Medulla oblongata (tissue), 1 donor: ENCODE measurements around the gene NCLN.
"Not testable (repeated sequence)": the region's sequence is repeated elsewhere in the genome, so short reads cannot be mapped to it uniquely, and the experiment has no call there.

Experiments used
- DNase-seq: peaks from one replicate; pipeline ENCODE4 v3.0.0-alpha.2; 2015; ENCODE audit errors: extremely low spot score

The NCLN gene, protein sequence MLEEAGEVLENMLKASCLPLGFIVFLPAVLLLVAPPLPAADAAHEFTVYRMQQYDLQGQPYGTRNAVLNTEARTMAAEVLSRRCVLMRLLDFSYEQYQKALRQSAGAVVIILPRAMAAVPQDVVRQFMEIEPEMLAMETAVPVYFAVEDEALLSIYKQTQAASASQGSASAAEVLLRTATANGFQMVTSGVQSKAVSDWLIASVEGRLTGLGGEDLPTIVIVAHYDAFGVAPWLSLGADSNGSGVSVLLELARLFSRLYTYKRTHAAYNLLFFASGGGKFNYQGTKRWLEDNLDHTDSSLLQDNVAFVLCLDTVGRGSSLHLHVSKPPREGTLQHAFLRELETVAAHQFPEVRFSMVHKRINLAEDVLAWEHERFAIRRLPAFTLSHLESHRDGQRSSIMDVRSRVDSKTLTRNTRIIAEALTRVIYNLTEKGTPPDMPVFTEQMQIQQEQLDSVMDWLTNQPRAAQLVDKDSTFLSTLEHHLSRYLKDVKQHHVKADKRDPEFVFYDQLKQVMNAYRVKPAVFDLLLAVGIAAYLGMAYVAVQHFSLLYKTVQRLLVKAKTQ

DNA sequence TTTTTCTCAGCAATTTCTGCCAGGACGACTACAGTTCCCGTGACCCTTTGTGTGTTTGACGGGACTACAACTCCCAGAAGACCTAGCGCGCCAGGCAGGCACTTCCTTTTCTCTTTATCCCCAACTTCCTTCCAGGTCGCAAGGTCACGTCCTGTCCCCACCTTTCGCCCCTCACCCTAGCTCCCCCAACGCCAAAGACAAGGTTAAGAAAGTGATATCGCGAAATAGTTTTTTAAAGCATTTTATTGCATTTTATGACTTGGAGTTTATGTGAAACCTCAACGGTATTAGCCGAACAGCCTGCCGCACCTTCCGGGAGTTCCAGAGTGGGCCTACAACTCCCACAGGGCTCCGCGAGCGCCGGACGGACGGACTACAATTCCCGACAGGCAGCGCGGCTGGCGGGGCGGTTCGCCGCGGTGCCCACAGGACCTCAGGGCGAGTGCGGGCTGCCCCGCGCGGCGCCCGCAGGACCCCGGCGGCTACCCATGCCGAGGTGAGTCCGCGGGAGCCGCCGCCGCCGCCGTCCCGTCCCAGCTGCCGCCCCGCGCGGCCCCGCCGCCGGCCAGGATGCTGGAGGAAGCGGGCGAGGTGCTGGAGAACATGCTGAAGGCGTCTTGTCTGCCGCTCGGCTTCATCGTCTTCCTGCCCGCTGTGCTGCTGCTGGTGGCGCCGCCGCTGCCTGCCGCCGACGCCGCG lies at the start of gene NCLN:
TSS of gene NCLN (plus strand) at position 470 of the 699 bp plus-strand sequence. CDS start at position 571, 101 bp downstream.
- peak; percentile 99 for DNase-seq

DNA sequence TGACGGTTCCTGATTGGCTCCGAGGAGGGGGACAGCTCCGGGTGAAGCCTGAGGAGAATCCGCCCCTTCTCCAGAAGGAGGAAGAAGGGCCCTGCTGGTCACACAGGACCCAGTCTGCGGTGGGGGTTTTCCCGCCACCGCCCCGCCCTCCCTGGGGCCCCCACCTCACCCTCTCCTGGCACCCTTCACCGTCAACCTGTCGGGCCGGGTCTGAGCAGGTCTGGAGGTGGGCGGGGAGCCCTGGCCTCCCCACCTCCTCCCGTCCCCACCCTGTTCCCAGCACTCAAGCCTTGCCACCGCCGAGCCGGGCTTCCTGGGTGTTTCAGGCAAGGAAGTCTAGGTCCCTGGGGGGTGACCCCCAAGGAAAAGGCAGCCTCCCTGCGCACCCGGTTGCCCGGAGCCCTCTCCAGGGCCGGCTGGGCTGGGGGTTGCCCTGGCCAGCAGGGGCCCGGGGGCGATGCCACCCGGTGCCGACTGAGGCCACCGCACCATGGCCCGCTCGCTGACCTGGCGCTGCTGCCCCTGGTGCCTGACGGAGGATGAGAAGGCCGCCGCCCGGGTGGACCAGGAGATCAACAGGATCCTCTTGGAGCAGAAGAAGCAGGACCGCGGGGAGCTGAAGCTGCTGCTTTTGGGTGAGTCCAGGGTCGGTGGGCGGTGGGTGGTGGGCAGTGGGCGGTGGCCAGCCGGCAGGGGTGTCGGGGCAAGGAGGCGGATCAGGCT lies 49.6 kb upstream of the NCLN start, which contains the start of gene GNA15:
TSS of gene GNA15 (plus strand) at position 73 of the 723 bp plus-strand sequence. CDS start at position 491, 418 bp downstream.
- peak; percentile 30 for DNase-seq

DNA sequence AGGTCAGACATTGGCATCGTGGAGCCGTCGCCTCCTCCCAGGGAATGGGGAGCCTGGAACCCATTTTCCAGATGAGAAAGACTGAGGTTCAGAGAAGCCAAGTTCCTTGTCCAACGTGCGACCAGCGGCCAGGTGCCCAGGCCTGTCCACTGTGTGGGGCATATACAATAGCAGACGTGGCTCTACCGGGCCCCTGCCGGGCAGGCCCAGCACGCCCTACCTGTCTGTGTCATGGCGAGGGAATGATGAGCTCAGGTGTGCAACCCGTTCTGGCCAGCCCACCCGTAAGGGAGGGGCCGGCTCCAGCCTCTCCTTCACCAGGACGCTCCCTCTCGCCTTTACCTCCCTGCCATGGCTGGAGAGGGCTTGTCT lies 49.1 kb upstream of the NCLN start:
- no peak for DNase-seq

DNA sequence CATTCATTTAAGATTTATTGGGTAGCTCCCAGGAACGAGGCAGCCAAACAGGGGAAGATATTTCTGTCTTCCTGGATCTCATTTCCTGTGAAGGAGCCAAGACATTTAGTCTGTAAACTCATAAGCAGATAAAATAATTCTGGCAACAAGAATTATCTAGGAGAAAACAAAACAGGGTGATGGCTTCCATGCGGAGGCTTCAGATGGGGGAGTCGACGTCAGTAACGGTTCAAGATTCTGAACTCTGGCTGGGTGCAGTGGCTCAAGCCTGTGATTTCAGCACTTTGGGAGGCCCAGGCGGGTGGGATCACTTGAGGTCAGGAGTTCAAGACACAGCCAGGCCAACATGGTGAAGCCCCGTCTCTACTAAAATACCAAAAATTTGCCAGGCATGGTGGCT lies 48.6 kb upstream of the NCLN start:
- no peak for DNase-seq

DNA sequence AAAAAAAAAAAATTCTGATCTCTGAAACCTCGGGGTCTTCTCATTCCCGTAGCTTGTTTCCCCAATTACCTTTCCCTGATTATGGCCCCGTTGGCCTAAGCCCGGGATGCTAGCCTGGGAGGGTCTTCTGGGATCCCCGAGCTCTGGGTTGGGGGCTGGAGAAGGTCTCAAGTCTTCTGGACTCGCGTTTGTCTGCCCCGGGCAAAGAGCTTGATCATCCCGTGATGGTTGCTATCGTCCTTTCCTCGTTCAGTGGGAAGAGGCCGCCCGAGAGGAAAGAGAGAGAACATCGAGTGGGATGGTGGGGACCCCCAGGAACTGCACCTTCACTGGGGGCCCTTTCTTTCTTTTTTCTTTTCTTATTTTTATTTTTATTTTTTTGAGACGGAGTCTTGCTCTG lies 47.5 kb upstream of the NCLN start:
- no peak for DNase-seq

DNA sequence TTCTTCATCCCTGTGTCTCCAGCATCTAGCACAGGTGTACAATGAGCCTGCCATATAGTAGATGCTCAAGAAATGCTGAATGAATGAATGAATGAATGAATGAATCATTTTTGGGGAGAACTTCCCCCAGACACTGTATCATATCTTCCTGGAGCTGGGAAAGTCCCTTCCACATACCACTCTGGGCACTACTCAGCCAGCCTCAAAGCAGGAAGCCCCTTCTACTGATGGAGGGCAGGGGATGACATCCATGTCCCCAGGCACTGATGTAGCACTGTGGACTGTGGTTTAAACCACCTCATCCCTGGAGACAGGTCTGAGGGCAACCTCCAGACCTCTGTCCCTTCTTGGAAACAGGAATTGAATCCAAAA lies 45.1 kb upstream of the NCLN start:
- DNase-seq: no peak

DNA sequence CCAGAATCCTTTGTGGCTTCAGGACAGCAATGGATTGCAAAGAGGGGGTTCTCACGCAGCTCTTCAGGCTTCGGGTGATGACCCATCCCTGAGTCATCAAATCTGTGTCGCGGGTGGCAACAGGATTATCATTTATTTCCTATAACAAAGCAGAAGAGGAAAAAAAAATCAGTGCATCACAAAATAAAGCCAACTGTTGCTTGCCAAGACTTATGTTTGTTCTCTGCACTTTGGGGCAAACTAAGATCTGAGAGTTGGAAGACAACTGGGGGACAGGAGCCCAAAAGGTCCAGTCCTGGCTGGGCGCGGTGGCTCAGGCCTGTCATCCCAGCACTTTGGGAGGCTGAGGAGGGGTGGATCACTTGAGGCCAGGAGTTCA lies 43.4 kb upstream of the NCLN start:
- no peak for DNase-seq

DNA sequence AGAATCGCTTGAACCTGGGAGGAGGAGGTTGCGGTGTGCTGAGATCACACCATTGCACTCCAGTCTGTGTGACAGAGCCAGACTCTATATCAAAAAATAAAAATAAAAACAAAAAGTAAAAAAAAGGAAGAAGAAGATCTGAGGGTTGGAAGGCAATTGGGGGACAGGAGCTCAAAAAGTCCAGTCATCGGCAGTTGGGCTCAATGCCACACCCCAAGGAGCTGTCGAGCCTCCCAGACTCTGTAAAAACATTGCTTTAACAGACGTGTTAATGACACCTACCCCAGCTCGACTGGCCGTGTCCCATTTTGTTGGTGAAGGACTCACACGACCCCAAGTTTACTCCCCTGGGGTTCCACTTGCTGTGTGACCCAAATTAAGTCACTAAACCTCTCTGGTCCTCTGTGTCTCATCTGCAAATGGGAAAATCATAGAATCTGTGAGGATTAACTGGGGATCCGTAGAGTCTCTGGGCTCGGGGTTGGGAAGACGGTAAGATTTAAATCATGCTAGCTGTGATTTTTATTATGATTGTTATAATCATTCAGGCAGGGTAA lies 42.9 kb upstream of the NCLN start:
- DNase-seq: no peak

DNA sequence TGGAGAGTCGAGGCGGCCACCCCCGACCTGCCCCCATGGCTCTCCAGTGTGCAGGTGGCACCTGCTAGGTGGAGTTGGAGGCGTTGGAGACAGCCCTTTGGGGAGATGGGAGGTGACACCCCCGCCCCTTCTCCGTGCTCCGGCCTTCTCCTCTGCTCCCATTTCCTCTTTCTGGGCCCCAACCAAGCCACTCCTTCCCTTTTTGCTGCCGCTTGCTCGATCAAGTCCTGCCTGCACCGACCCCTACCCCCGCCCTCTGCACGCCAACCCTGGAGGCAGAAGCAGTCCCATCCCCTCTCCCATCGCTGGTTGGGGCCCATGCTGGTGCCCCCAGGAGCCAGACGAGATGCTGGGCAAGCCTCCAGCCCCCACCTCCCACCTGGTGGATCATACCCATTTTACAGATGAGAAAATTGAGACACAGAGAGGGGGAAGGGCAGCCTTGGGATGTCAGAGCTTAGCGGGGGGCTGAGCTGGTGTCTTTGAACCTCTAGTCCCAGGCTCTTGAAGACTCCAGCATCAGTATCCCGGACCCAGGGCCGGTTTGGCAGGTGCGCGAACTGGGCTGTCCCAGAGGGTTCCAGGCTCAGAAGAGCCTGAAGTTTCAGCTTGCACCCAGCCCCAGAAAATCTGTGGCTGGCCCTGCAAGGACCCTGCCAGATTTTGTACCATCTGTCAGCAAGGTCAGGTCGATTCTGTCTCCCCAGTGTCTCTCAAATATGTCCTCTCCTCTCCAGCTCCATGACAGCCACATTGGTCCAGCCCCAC lies 39.6 kb upstream of the NCLN start:
- DNase-seq: peak; percentile 46

DNA sequence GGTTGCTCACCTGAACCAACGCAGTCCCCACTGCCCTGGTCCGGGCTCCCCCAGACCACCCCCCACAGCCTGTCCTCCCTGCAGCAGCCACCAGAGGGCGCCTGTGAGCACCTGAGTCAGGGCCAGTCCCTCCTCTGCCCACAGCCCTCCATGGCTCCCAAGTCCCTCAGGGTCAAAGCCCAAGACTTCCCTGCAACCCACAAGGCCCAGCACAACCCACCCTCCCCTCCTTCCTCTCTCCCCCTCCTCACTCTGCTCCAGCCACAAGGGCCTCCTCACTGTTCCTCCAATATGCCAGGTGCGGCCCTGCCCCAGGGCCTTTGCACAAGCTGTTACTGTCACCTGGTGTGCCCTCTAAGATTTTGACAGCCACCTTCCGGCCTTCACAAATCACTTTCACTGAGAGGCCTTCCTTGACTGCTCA lies 39.0 kb upstream of the NCLN start:
- no peak for DNase-seq

DNA sequence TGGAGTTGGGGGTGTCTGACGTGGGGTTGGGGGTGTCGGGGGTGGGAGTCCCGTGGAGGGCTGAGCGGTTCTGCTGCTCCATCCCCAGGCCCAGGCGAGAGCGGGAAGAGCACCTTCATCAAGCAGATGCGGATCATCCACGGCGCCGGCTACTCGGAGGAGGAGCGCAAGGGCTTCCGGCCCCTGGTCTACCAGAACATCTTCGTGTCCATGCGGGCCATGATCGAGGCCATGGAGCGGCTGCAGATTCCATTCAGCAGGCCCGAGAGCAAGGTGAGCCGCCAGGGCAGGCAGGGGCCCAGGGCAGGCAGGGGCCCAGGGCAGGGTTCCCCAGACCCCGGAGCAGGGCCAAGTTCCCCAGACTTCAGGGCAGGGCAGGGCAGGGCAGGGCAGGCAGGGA lies 37.2 kb upstream of the NCLN start:
- DNase-seq: no peak

DNA sequence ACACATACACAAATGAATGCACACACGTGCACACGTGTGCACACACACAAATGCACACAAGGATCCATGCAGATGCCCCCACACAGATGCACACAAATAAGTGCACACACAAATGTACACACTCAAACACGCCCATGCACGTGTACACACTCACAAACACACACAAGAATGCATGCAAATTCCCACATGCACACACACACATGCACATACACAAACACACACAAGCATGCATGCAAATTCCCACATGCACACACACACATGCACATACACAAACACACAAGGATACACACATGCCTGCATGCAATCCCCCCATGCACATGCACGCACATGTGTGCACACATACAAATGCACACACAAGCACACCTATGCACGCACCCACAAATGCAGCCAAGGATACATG lies 36.6 kb upstream of the NCLN start:
- no peak for DNase-seq

DNA sequence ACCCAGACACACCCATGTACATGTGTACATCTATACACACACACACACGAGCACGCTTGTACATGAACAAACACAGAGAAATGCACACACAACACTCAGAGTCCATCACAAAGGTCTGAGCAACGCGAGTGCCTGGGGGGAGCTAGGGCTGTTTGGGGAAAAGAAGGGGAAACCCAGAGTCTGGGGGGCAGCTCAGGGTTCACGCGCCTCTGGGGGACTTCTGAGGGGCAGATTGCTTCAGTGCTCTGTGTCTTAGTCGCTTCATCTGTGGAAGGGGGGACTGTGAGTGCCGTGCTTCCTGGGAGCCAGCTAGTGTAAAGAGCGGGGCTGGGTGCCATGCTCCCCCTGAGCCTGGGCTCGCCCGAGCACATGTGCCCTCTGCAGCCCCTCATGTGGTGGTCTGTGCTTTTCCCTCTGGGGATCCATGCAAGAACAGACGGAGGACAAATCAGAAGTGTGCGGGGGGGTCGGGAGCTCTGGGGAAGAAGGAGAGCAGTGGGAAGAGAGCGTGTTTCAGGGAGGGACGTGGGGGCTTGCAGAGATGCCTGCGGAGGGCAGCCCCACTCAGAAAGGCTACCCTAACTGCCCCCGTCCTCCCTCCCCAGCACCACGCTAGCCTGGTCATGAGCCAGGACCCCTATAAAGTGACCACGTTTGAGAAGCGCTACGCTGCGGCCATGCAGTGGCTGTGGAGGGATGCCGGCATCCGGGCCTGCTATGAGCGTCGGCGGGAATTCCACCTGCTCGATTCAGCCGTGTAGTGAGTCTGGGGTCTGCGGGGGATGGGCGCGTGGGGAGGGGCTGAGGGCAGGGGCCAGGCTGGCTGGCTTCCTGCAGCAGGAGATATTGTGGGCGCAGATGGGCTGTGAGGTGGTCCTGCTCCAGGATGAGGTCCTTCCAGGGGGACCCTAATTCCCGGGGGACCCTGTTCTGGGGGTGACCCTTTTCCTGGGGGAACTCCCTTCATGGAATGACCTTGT lies 35.9 kb upstream of the NCLN start:
- DNase-seq: no peak

DNA sequence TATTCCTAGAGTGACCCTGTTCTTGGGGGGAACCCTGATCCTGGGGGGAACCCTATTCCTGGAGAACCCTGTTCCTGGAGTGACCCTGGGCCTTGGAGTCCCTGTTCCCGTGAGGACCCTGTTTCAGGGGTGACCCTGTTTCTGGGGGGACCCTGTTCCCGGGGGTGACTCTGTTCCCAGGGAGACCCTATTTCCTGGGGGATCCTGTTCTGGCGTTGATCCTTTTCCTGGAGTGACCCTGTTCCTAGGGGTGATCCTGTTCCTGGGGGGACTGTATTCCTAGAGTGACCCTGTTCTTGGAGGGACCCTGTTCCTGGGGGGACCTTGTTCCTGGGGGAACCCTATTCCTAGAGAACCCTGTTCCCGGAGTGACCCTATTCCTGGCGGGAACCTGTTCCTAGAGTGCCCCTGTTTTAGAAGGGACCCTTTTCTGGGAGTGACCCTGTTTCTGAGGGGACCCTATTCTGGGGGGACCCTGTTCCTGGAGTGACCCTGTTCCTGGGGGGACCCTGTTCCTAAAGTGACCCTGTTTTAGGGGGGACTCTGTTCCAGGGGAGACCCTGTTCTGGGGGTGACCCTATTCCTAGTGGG lies 34.9 kb upstream of the NCLN start:
- DNase-seq: no peak

DNA sequence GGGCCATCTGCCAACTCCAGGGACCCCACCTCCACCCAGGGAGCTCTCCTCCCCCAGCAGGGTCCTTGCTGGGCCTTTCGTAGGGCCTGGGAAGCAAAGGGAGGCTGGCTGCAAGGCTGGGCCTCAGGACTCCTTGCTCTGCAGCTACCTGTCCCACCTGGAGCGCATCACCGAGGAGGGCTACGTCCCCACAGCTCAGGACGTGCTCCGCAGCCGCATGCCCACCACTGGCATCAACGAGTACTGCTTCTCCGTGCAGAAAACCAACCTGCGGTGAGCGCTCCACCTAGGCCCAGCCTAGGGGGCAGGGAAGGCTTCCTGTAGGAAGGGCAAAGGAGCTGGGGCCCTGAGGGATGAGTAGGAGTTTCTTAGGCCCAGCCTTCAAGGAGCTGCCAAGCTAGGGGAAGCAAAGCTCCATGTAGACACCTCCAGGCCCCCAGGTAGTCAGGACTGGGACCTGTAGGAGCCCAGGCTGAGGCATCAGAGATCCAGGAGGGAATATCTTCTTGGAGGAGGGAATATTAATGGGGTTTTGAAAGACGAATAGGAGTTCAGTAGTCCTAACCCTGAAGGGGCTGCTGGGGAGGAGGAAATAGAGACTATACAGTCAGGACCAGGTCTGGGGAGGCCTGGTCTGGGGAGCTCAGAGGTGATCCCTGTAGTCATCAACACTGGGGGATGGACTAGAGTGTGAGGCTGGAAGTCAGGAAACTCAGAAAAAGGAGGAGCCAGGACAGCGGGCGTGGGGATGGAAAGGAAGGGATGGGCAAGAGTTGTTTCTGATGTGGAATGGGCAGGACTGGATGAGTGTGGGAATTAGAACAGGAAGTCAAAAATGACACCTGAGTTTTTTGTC lies 33.9 kb upstream of the NCLN start:
- DNase-seq: no peak

DNA sequence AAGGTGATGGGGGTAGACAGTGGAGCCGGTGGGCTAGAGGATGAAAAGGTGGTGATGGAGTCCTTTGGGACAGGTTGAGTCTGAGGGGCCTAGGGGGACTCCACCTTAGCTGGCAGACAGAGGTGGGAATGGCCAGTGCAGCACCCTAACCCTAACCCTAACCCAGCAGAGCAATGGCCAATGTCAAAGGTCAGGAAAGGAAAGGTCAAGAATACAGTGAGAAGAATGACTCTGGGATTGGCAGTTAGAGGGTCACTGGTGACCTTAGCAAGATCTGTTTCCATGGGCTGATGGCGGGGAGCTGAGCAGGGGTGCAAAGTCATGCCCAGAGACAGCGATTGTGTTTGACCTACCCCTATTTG lies 33.3 kb upstream of the NCLN start:
- DNase-seq: no peak

DNA sequence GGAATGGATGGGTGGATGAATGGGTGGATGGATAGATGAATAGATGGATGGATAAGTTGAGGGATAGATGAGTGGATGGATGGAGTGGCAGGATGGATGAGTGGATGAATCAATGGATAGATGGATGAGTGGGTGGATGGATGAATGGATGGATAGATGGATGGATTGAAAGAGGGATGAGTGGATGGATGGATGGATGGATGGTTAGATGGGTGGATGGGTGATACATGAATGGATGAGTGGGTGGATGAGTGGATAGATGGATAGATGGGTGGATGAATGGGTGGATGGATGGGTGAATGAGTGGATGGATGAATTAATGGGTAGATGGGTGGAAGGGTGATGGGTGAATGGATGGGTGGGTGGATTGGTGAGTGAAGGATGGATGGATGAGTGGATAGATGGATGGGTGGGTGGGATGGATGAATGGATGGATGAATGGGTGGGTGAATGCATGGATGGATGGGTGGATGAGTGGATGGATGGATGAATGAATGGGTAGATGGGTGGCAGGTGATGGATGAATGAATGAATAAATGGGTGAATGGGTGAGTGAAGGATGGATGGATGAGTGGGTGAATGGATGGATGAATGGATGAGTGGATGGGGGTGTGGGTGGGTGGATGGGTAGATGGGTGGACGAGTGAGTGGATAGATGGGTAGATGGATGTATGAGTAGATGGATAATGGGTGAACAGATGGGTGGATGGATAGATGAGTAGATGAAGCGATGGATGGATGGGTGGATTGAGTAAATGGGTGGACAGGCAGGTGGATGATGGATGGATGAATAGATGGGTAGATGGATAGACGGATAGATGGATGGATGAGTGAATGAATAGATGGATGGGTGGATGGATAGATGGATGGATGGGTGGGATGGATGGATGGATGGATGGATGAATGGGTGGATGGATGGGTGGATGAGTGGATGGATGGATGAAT lies 32.2 kb upstream of the NCLN start:
- no peak for DNase-seq

DNA sequence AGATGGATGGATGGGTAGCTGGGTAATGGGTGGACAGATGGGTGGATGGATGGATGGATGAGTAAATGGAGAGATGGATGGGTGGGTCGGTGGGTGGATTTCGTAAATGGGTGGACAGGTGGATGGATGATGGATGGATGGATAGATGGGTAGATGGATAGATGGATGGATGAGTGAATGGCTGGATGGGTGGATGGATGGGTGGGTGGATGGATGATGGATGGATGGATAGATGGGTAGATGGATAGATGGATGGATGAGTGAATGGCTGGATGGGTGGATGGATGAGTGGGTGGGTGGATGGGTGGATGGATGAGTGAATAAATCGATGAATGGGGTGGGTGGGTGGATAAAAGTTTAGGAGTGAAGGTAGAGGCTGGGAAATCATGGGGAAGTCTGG lies 31.3 kb upstream of the NCLN start:
- not testable (repeated sequence) for DNase-seq
